Kidney epithelial cell (primary cell): ENCODE measurements around the gene RRM2. TPM values are rescaled to one million over a fixed set of nuclear protein-coding genes. Genes with fewer than 3 reads are reported as not detected.
A peak's percentile ranks its signal among the peaks of the same experiment; 100 is the strongest.

Source experiments
- DNase-seq: peaks from one replicate; pipeline ENCODE4 v3.0.0-alpha.2; 2010; ENCODE audit warnings: low read depth
- H3K27me3 ChIP-seq: 2 replicates; pipeline ENCODE4 v1.6.0; 2011; ENCODE audit warnings: low read length; ENCODE audit not compliant: control insufficient read depth, insufficient read depth
- H3K36me3 ChIP-seq: 2 replicates; pipeline ENCODE4 v1.5.1; 2011; ENCODE audit warnings: low read length; ENCODE audit not compliant: control insufficient read depth, insufficient read depth
- H3K4me3 ChIP-seq: 2 replicates; pipeline ENCODE4 v1.5.1; 2011; ENCODE audit warnings: low read depth, mild to moderate bottlenecking, control low read depth, low read length
- CTCF ChIP-seq: IDR thresholded peaks from 2 replicates; pipeline ENCODE4 v1.5.1; 2011; ENCODE audit warnings: mild to moderate bottlenecking, moderate library complexity, low read length, control low read depth, inconsistent platforms; ENCODE audit not compliant: insufficient read depth, poor library complexity, severe bottlenecking
- total RNA-seq: library from RNA; depleted of rRNA; stranded (reverse); fragments of >200 nt; gene quantifications from 2 replicates; pipeline ENCODE4 v1.2.3, GENCODE V29; 2015

The RRM2 gene
- total RNA-seq, 1 donor from 2014 or later: 8.7 TPM

- peaks cover 6% of the 10 kb centered on the region for H3K27me3 ChIP-seq
- no peaks in the 10 kb centered on the region for H3K36me3 ChIP-seq
- no peak for DNase-seq
- no peak overlapping the region for H3K4me3 ChIP-seq
- TF ChIP-seq CTCF: no peak
Observed at GRCh38 chr2:10094271-10094814, 28.2 kb upstream of the RRM2 start.

- no peaks in the 10 kb centered on the region for H3K36me3 ChIP-seq
- H3K27me3 ChIP-seq: peaks cover 6% of the 10 kb centered on the region
- DNase-seq: no peak
- no peak for TF ChIP-seq CTCF
- H3K4me3 ChIP-seq: no peak overlapping the region
Observed at GRCh38 chr2:10095175-10095574, 27.4 kb upstream of the RRM2 start.

- H3K4me3 ChIP-seq: no peak overlapping the region
- DNase-seq: no peak
- H3K27me3 ChIP-seq: no peaks in the 10 kb centered on the region
- TF ChIP-seq CTCF: no peak
- H3K36me3 ChIP-seq: no peaks in the 10 kb centered on the region
Observed at GRCh38 chr2:10096641-10097040, 25.9 kb upstream of the RRM2 start.

- H3K27me3 ChIP-seq: no peaks in the 10 kb centered on the region
- no peak for DNase-seq
- H3K36me3 ChIP-seq: no peaks in the 10 kb centered on the region
- TF ChIP-seq CTCF: peak; percentile 99
- no peak overlapping the region for H3K4me3 ChIP-seq
Observed at GRCh38 chr2:10097352-10098148, 25.0 kb upstream of the RRM2 start.

- Histone ChIP-seq H3K27me3 (no peaks in the 10 kb centered on the region), H3K4me3 (no peak overlapping the region), H3K36me3 (no peaks in the 10 kb centered on the region)
- TF ChIP-seq CTCF: no peak
- DNase-seq: no peak
Observed at GRCh38 chr2:10101491-10101890, 21.0 kb upstream of the RRM2 start.
